Stimulated activated CD4-positive, alpha-beta T cell treated with anti-CD3 and anti-CD28 coated beads, Interleukin-4, amount 100 ng/mL, for 1 hour (primary cell): ENCODE data around the gene C6.
"Not testable (repeated sequence)": the region's sequence is repeated elsewhere in the genome, so short reads cannot be mapped to it uniquely, and the experiment has no call there.

Experiments
- DNase-seq: peaks from one replicate; pipeline ENCODE4 v3.0.0-alpha.2; 2020

C6 gene

DNA sequence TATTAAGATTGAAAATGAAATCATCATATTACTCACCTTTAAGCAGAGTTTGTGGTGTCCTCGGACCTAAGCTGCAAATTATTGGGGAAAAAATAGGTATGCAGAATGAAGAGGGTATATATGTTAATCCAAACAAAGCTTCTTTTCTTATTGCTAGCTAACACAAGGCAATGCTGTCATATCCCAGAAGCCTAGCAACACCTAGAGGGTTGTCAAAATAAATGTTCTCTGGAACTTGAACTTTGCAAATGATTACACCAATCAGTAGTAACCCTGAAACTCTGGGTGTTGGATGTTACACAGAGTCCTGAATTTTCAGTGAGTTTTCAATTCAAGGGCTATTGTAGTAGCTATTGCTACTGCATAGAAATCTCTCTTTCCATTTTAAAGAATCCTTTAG lies at the start of gene C6:
Gene C6 (minus strand): TSS at position 193 of the 400 bp plus-strand sequence. CDS start 10,302 bp downstream, outside the sequence.
- DNase-seq = no peak

DNA sequence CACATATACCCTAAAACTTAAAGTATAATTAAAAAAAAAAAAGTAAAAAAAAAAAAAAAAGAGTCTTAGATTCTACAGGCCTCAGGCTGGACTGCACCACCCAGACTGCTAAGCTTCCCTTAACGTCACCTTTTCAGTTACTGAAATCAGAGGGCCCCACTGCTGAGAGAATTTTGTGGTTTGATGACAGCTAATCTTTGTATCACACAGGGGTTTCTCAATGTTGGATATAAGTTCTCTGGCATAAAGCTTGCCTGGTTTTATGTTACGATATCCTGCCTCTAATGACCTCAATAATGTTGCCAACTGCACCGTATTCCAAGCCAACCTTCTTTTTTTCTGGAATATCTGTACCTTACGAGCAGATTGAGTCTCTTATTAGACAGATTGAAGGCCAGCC lies 43.1 kb upstream of the C6 start:
- no peak for DNase-seq

DNA sequence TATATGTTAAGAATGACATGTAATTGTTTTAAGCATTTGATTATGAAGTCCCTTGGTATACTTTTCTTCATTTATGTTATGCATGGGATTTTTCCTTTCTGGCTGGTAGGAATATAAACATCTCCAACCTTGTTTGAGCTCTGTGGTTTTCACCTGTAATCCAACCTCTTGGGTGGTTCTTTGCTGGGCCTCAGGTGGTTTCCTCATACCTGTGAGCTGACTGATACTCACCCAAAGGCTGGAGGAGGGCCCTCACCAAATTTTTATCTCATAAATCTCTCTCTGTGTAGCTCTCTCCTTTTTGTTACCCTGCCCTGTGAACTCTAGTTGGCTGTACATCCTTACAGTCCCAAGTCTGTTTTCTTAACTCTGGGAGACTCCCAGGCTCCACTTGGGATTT lies 39.8 kb upstream of the C6 start:
- no peak for DNase-seq

DNA sequence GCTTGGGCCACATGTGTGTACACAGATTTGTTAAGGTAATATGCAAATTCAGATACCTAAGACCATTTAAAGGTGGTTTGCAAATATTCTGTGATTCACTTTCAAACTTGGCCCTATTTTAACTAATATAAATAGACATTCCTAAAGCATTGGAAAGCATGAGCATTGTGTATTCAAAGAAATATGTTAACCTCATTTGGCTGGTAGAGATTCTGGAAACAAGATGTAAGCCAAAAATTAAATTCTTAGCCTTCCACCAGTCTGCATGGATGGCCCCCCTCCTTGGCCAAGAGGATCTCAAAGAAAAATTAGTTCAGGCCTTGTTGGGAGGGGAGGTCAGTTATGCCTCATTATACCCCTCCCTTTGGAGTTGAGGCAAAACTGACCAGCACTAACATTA lies 38.7 kb upstream of the C6 start:
- no peak for DNase-seq

DNA sequence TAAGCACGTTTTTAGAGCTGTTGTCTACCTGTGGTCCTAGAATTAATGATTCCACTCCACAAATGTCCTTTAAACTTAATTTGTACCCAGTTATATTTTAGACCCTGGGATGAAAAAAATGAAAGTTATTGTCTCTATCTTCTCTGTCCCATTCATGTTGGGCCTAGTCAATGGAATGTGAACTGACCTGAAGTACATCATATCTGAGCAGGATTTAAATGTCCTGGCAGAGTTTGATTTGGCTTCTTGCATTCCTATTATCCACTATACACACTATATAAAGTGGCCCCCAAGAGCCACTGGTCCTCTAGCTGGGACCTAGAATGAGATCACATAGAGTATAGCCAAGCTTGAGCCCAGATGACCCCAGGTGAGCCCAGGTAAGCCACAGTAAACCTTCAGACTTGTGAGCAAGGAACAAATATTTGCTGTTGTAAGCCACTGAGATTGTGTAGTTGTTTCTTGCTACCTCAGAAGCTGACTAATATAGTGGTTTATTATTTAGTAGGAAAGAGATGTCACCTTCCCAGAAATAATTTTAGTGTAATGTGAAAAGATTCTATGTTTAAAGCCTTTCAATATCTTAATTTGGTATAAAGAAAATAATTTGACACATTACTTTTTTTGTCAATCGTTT lies 37.1 kb upstream of the C6 start:
- no peak for DNase-seq

DNA sequence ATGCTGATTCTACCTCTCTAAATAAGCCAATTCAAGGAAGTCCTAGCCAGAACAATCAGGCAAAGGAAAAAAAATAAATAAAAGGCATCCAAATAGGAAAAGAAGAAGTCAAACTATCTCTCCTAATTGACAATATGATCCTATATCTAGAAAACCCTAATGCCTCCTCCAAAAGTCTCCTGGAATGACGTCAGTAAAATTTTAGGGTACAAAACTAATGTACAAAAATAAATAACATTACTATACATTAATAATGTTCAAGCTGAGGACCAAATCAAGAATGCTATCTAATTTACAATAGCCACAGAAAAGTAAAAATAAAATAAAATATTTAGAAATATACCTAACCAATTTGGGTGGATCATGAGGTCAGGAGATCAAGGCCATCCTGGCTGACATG lies 33.8 kb upstream of the C6 start:
- no peak for DNase-seq

DNA sequence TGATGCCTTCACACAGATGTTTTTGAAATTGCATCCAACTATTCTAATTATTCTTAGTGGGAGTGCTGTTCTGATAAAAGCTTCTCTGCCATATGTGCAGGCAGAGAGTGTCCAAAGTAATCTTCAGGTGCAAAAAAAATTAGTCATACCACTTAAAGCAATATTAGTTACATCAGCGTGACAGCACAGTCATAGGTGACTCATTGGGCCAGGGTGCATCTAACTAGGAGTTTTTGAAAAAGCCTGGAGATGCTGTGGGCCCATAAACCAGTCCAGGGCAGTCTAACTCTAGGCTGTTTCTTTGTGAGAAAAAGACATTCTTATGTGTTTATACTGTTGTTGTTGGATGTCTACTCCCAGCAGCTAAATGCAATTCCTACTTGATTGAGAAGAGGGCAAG lies 33.0 kb upstream of the C6 start:
- no peak for DNase-seq

DNA sequence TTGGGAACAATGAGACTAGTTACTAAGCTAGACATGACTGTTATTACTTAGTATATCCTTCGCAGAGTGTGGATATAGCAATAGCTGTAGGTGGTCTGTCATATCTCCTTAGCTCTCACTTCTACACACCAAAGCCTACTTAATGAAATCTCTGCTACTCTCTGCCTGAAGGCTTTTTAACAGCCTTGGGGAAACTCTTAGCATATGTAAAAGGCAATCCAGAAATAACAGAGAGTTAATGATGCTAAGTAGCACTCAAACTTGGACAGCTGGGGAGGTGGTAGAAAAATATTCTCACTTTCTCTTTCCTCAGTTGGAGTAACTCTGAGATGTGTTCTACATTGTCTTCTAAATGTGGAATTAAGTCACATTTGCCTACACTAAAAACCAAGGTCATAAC lies 30.2 kb upstream of the C6 start:
- no peak for DNase-seq

DNA sequence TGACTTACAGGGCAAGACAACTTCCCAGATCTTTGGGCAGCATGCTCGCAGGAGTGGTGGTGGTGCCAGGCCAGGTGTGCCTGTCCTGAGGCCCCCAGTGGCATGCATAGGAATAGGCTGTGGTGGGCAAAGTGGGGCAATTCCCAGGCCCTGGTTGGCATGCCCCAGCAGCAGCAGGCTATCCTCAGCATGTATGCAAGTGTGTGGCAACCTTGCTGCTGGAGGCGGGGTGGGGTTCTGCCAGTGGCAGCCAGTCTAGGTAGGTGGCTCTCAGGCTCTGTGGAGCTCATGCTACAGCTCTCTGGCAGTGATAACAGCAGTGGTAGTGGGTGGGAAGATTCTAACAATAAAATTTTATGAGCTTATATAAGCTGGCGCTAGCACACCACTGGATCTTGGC lies 27.7 kb upstream of the C6 start:
- DNase-seq = no peak

DNA sequence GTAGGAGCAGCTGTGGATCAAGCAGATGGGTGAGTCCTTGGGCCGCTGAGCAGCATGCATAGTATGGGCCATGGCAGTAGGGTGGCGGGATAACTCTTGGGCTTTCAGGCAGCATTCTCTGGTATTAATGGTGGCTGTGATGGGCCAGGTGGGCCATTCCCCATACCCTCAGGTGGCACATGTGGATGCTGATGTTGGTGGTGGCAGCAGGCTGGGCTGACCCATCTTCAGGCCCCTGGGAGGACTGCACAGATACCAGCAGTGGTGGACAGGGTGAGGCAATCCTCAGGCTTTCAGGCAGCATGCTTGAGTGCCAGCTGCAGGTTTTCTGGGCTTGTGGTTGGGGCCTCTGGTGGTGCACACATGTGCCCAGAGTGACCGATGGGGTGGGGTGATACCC lies 27.1 kb upstream of the C6 start:
- no peak for DNase-seq

DNA sequence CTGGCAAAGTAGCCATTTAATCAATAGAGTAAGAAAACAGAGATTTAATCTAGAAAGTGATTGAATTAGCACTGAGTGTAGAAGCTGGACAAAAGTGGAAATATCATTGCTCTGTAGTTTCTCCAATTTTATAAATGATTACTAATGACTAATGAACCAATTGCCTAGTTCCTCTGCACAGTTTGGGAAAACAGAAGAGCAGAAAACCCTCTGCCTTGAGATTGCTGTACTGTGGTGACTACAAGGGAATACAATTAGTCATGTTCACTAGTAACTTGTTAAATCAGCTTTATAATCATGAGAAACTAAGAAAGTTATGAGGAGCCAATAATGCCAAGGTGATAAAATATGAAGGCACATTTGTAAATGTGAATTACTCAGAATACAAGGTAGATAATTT lies 21.1 kb upstream of the C6 start:
- DNase-seq = no peak

DNA sequence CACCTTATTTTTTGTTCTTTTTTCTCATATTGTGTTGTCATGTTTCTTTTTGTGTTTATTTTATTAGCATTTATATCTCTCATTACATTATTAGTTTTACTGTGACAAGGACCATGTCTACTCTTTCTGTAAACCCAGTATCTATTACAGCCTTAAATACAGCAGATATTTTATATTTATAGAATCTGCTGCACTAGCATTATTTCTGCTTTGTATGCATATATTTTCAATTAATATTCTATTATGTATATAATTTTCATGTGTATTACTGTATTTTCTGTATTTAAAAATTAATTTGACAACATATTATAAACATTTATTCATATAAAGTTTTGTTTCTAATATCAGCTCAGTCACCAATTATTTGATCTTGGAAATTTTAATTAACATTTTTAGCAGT lies 19.5 kb upstream of the C6 start:
- no peak for DNase-seq

DNA sequence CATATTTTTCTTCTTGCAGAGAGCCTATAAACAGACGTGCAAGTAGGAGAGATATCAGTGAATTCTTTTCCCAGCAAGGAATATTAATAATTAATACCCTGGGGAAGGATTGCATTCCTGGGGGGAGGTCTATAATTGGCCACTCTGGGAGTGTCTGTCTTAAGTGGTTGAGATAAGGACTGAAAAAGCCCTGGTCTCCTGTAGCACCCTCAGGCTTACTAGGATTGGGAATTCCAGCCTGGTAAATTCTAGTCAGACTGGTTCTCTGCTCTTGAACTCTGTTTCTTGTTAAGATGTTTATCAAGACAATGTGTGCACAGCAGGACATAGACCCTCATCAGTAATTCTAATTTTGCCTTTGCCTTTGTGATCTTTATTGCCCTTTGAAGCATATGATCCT lies 16.9 kb upstream of the C6 start:
- DNase-seq = not testable (repeated sequence)

DNA sequence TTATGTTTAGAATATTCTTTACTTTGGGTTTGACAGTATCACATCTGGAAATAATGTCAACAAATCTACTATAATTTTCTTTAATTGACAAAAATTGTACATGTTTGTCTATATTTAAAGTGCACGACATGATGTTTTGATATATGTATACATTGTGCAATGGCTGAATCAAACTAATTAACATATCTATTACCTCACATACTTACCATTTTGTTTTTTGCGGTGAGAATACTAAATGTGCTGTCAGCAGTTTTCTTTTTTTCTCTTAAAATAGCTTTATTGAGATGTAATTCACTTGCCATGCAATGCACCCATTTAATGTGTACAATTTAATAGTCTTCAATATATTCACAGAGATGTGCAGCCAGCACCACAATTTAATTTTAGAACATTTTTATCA lies 10.6 kb upstream of the C6 start:
- no peak for DNase-seq

DNA sequence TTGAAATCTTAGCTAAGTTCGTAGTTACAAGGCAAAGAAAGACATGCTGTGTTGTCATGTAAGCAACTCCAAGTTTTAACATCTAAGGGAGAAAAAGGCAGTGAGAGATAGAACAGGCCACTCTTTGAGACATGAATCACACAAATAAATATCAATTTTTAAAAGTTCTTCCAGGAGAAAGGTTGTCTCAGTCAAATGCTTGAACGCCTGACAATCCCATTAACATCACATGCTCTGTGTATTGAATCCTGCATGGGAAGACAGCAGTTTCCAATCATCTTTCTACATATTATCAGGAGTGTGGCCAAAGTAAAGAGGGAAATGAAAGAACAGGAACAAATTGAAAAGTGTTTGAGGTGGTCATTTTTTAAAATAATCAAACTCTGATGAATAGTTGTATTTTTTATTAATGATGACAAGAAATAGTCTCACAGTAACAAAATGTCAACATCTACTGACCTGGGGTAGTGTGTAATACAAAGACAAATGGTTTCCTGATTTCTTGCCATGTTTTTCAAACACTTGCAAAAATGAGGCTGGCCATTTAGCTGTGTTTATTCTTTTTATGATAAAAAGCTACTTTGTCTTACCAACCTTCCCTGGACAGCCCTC lies 6.4 kb upstream of the C6 start:
- DNase-seq = no peak

DNA sequence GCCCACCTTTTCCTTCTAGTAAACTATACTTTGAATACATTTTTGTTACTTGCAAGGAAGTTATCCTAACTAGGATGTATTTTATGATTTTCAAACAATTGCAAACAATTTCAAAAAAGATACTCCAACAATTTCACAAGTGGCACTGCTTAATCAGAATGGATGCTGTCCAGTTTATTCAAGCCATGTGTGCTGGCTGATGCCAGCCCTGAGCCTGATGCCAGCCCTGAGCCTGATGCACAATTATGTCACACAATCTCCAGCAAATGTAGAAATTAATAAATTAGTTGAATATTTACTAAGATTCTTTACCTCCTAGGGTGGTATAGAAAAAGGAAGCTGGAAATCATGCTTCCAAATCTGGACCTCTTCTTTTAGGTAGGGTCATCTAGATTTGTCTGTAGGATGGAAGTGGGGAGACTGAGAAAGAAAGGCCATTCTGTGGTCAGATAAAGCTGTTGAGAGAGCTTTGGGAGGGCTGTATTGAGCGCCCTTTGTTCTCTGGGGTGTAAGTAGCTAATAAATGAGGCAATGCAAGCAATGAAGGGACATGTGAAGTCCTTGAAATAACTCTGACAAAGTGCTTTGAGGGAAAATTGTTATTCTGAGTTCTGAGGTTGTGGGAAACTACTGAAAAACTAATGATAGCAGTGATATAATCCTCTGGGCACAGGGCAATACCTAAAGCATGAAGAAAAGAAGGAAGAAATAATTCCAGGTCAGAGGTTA lies 5.8 kb upstream of the C6 start:
- DNase-seq = no peak

DNA sequence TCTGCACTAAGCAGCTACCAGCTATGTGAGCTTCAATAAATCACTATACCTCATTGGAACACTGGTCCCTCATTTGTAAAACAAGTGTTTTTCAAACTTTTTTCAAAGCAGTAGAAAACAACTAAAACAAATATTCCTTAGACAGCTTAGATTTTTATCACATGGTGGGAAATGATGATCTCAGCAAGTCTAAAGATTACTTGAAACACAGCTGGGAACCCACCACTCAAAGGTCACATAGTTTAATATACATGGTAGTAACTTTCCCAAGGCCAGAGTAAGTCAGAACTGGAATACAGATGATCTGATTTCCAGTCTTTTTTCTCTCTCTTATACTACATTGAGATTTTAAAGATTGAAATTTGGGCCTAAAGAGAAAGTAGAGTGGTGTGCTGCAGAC lies 850 bp upstream of the C6 start:
- DNase-seq = no peak

DNA sequence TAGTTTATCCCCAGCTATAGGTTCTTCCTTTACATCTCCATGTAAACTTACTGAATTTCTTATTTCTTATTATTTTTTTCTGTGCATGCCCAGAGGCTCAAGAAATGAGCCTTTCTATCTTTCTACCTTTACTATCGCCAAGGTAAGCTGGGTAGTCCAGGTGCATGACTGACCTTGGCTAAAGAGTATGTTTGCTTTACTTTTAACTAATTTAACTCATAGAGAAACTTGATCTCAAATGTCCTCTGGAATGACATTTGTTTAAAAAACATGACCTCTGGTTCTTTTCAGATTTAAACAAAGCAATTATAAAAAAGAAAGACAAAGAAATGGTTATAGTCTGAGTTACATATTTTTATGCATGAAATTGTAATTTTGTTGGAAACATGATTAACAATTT lies 397 bp downstream of the C6 start:
- DNase-seq = no peak

DNA sequence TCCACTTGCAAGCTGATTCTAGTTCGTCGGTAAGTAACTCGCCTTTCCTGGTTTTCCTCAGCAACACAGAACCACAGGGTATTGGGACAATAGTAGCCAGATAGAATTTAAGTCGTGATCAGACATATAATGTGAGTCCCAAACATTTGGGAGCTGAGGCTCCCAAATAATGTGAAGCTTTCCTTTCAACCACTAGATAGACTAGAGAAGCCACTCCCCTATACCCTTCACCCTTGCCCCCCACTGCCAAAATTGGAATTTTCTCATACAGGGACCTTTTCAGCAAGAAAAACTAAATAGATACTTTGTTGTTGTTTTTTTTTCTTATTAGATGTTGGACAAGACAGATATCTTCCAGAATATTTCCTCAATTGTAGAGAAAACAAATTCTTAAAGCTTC lies 1.9 kb downstream of the C6 start:
- no peak for DNase-seq

DNA sequence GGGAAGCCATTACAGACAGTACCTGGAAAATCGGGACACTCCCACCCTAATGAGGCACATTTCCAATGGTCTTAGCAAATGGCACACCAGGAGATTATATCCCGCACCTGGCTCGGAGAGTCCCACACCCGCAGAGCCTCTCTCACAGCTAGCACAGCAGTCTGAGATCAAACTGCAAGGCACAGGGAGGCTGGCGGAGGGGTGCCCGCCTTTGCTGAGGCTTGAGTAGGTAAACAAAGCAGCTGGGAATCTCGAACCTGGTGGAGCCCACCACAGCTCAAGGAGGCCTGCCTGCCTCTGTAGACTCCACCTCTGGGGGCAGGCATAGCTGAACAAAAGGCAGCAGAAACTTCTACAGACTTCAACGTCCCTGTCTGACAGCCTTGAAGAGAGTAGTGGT lies 7.9 kb downstream of the C6 start:
- not testable (repeated sequence) for DNase-seq

DNA sequence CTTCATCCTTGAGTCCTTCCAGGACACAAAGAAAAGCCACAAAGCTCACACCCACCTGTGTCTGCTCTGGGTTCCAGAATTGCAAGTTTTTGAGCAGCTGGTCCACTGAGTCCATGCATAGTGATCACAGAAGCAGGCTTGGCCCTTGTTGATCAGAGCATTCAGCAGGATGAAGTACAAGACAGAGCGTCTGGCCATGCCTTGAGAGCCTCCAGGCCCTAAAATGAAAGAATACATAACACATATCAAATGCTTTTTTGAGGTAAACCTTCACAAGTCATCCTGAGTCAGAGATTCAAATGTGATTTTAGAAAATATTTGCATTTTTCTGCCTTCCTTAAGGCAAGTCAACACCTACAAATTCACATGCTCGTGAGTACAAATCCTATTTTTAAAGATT lies 10.3 kb downstream of the C6 start:
- no peak for DNase-seq

DNA sequence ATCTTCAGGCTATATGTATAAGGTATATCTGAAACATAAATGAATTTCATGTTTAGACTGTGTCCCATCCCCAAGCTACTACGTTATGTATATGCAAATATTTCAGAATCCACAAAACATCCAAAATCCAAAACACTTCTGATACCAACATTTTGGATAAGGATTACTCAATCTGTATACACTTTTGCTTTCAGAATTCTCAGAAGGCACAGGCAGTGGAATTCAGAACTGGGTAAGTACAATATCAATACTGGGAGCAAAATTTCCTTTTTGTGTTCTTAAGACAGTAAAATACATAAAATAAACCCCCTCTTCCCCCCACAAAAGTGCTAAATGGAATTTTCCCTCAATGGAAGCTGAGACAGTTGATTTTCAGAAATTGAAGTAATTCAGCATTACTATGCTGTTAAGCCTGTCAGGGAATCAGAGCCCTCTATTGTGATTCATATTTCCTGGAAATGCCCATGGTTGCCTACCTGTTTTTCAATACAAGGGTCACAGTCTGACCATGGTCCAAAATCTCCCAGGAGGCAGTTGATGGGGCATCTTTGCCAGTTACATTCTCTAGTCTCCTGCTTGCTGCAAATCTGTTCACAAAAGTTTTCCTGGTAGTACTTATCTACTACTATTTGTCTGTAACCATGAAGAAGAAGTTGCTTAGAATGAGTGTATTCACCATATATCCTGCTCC lies 12.1 kb downstream of the C6 start:
- DNase-seq = no peak

DNA sequence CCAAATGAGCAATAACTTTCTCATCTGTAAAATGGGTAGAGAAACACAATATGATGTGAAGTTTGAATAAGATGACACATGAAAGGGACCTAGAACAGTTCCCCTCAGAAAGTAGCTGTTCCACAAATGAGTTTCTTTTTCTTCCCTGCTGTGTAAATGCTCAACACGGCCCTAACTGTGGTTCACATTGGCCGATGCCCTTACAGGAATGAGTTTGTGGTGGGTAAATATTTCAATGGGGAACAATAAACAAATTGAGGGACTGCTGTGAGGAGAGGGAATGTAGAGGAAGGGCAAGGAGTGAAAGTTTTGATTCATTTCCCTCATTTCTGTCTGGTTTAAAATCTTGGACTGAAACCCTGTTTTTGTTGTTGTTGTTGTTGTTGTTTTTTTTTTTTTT lies 12.8 kb downstream of the C6 start:
- DNase-seq = no peak

DNA sequence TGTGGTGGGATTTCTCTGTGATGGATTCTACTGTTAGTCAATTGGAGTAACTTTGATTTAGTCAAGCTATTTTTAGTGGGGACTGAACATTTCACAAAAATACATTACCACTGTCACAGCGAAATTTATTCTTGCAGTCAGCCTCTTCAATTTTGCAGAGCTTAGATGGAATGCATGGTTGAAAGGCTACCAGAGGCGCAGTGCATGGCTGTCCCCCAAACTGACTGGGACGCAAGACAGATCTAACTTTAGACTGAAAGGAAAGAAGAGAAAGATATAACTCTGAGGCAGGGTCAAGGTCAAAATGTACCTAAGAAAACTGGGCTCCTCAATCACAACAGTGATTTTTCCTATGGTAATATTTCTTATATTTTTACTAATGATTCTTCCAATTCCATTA lies 13.7 kb downstream of the C6 start:
- DNase-seq = no peak
